K562 (cell line): ENCODE data around the gene ARHGAP26. TPM values are rescaled to one million over a fixed set of nuclear protein-coding genes. Genes with fewer than 3 reads are reported as not detected.
A peak's percentile ranks its signal among the peaks of the same experiment; 100 is the strongest.

ENCODE experiments used
- ATF7 ChIP-seq: fragments of 450-650 bp; IDR thresholded peaks from 2 replicates; pipeline ENCODE4 v1.7.1; 2014; ENCODE audit warnings: mild to moderate bottlenecking, moderate library complexity
- CCNT2 ChIP-seq: IDR thresholded peaks from 2 replicates; pipeline ENCODE4 v1.6.1; 2011; ENCODE audit warnings: borderline replicate concordance, low read depth, mild to moderate bottlenecking, moderate library complexity, mixed read lengths, low read length; ENCODE audit not compliant: insufficient read length; ENCODE audit errors: extremely low read depth
- ETV5 ChIP-seq: sonication (generic); formaldehyde crosslinking; IDR thresholded peaks from 2 replicates; pipeline ENCODE4 v1.4.0; 2020; ENCODE audit warnings: low read depth, mild to moderate bottlenecking, missing genetic modification reagents
- KLF1 ChIP-seq: fragments of 450-650 bp; IDR thresholded peaks from 2 replicates; pipeline ENCODE4 v1.6.1; 2016; ENCODE audit warnings: missing genetic modification characterization, missing compliant biosample characterization
- MCM3 ChIP-seq: fragments of 450-650 bp; IDR thresholded peaks from 2 replicates; pipeline ENCODE4 v1.6.1; 2016
- MGA ChIP-seq: fragments of 450-650 bp; IDR thresholded peaks from 2 replicates; pipeline ENCODE4 v1.6.1; 2016; ENCODE audit warnings: mild to moderate bottlenecking, moderate library complexity
- polyA plus RNA-seq, 8 experiments: library from polyadenylated mRNA; depleted of rRNA in 4 of 8; stranded (reverse) in 5 of 8; unstranded in 3 of 8; fragments of >200 nt; fragmentation: Nextera tagmentation in 2 of 8; fragmentation: Illumina TruSeq in 1 of 8; extraction: Ambion mirVana in 2 of 8; extraction: Trizol in 1 of 8; gene quantifications; 2 replicates each; pipeline versions ENCODE4 v1.2.1 to v1.2.3, GENCODE V29; 2011 to 2014; ENCODE audit warnings: inconsistent platforms in 1 of 8, missing spikeins in 1 of 8
- total RNA-seq, 7 experiments: library from RNA; depleted of rRNA in 6 of 7; stranded (reverse); fragments of >200 nt in 6 of 7; fragmentation: Illumina TruSeq in 2 of 7; extraction: Trizol in 2 of 7; gene quantifications; 2 replicates each; pipeline versions ENCODE4 v1.2.1 to v1.2.3, GENCODE V29; 2011 to 2021; ENCODE audit warnings: low replicate concordance in 1 of 7

The ARHGAP26 gene
- total and polyA plus RNA-seq, 9 of the 15 experiments (the other 6 are each of a cell fraction or from before 2014, with no cell fraction given) = 0.13 to 1.1 (median 0.55) TPM

- TF ChIP-seq MGA (peak; percentile 82), MCM3 (no peak), ATF7 (peak; percentile 33; the same call in 1 of the 2 replicates), CCNT2 (peak; percentile 16), KLF1 (peak; percentile 75; the same call in 1 of the 2 replicates), ETV5 (CRISPR knock-in tag) (0 out of 2 replicates have a peak, but pooled peaks have one; percentile 46)
Observed at GRCh38 chr5:143207563-143208364, 437.6 kb downstream of the ARHGAP26 start (continued).
